SH-SY5Y (cell line): ENCODE measurements around the gene CLIC6.

ENCODE experiments used
- GATA2 ChIP-seq: IDR thresholded peaks from 2 replicates; pipeline ENCODE4 v1.6.1; 2011; ENCODE audit warnings: mild to moderate bottlenecking, low read depth, low read length
- GATA3 ChIP-seq: IDR thresholded peaks from 2 replicates; pipeline ENCODE4 v1.6.1; 2011; ENCODE audit warnings: low read depth, mild to moderate bottlenecking, low read length, moderate library complexity

DNA sequence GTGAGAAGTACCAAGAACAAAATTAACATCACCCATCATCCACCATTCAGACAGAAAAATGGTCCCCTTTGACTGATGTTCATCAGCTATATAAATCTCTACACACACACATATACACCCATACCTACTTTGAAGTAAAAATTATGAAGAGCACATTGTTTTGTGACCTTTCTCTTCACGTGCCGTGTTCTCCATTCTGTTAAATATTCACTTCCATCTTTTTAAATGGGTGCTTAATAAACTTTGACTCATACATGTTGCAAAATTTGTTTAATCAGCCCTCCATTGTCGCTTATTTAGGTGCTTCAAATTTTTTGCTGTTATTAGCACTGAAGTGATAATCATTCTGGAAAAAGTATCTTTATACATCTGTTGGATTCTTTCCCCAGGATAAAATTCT, 80.1 kb downstream of the CLIC6 start:
- no peak for TF ChIP-seq GATA3
- TF ChIP-seq GATA2 = no peak
